Breast epithelium (tissue), 3 donors: ENCODE data around the gene KLHL36.

Source experiments
- CTCF ChIP-seq, 3 donors: fragments of 450-650 bp; IDR thresholded peaks; one replicate each; pipeline ENCODE4 v1.5.1; 2016 to 2017; ENCODE audit warnings: antibody characterized with exemption in 3 of 3, mild to moderate bottlenecking in 3 of 3, moderate library complexity in 3 of 3
- POLR2A ChIP-seq: fragments of 450-650 bp; IDR thresholded peaks from one replicate; pipeline ENCODE4 v1.6.1; 2016; ENCODE audit warnings: antibody characterized with exemption, mild to moderate bottlenecking, moderate library complexity

GRCh38 chr16:84660973-84661372, 12.7 kb downstream of the KLHL36 start:
- no peak for TF ChIP-seq POLR2A
- no peak for TF ChIP-seq CTCF (IDR thresholded peaks at IDR 0.05)
